Choroid plexus epithelial cell (primary cell): Measurements from ENCODE around the gene WDR90.
A peak's percentile ranks its signal among the peaks of the same experiment; 100 is the strongest.

Experiments
- DNase-seq: peaks from one replicate; pipeline ENCODE4 v3.0.0-alpha.2; 2010; ENCODE audit warnings: low read depth
- H3K4me3 ChIP-seq: 2 replicates; pipeline ENCODE4 v1.5.1; 2011; ENCODE audit warnings: low read depth, mild to moderate bottlenecking, control low read depth, low read length, moderate library complexity
- CTCF ChIP-seq: conservative IDR thresholded peaks from 2 replicates; pipeline ENCODE4 v1.5.1; 2011; ENCODE audit warnings: low read depth, mild to moderate bottlenecking, control low read depth, inconsistent platforms, low read length, moderate library complexity

The WDR90 gene

GRCh38 chr16:674968-675883, 26.1 kb downstream of the WDR90 start, which contains the start of gene RHBDL1:
RHBDL1 (plus strand) TSS chr16:675671; CDS start chr16:675791, 120 bp downstream.
- peak; percentile 64 for DNase-seq
- TF ChIP-seq CTCF = no peak
- peak within 1 kb of the TSS; percentile 51 for H3K4me3 ChIP-seq

GRCh38 chr16:675884-676564, 26.9 kb downstream of the WDR90 start:
- peak overlapping the region; percentile 51 for H3K4me3 ChIP-seq
- TF ChIP-seq CTCF = no peak
- no peak for DNase-seq

- no peak overlapping the region for H3K4me3 ChIP-seq
- no peak for TF ChIP-seq CTCF
- DNase-seq = no peak
Observed at GRCh38 chr16:676565-676902, 27.4 kb downstream of the WDR90 start.

GRCh38 chr16:676913-677312, 27.7 kb downstream of the WDR90 start:
- H3K4me3 ChIP-seq = no peak overlapping the region
- DNase-seq = no peak
- no peak for TF ChIP-seq CTCF

GRCh38 chr16:677316-678190, 28.4 kb downstream of the WDR90 start:
- H3K4me3 ChIP-seq = no peak overlapping the region
- DNase-seq = no peak
- no peak for TF ChIP-seq CTCF

GRCh38 chr16:678209-678857, 29.2 kb downstream of the WDR90 start:
- no peak for TF ChIP-seq CTCF
- DNase-seq = no peak
- H3K4me3 ChIP-seq = no peak overlapping the region
